Transverse colon (tissue), 4 donors: ENCODE data around the gene OR4C45. TPM values are rescaled to one million over a fixed set of nuclear protein-coding genes. Genes with fewer than 3 reads are reported as not detected.
"Not testable (repeated sequence)": the region's sequence is repeated elsewhere in the genome, so short reads cannot be mapped to it uniquely, and the experiment has no call there.

Experiments
- DNase-seq: peaks from one replicate; pipeline ENCODE4 v3.0.0-alpha.2; 2019
- H3K27ac ChIP-seq, 4 donors: fragments of 200-600 bp; sonication (generic); 2 replicates each; pipeline ENCODE4 v1.5.1; 2016 to 2018; ENCODE audit warnings: inconsistent platforms in 4 of 4
- H3K27me3 ChIP-seq: fragments of 200-600 bp; sonication (generic); 2 replicates; pipeline ENCODE4 v1.5.1; 2017; ENCODE audit warnings: inconsistent platforms
- H3K36me3 ChIP-seq, 4 donors: fragments of 200-600 bp; sonication (generic); 2 replicates each; pipeline ENCODE4 v1.5.1; 2017 to 2019; ENCODE audit warnings: inconsistent platforms in 4 of 4
- H3K4me1 ChIP-seq, 4 donors: fragments of 200-600 bp; sonication (generic); 2 replicates each; pipeline ENCODE4 v1.5.1; 2017 to 2020; ENCODE audit warnings: inconsistent platforms in 4 of 4
- H3K4me3 ChIP-seq, 4 donors: fragments of 200-600 bp; sonication (generic); 1 replicate in 1 of 4; 2 replicates in 3 of 4; pipeline versions ENCODE4 v1.5.1 to v1.6.1; 2017 to 2019; ENCODE audit warnings: inconsistent platforms in 4 of 4
- H3K9me3 ChIP-seq, 2 donors: fragments of 200-600 bp; sonication (generic); 2 replicates each; pipeline ENCODE4 v1.5.1; 2017 to 2019; ENCODE audit warnings: inconsistent platforms in 2 of 2
- EP300 ChIP-seq: sonication (generic); formaldehyde crosslinking; IDR thresholded peaks from one replicate; pipeline ENCODE4 v1.6.1; 2017; ENCODE audit warnings: antibody characterized with exemption, low read depth
- POLR2A ChIP-seq: fragments of 450-650 bp; IDR thresholded peaks from one replicate; pipeline ENCODE4 v1.6.1; 2016; ENCODE audit warnings: antibody characterized with exemption, mild to moderate bottlenecking, moderate library complexity
- POLR2AphosphoS5 ChIP-seq, 3 donors: sonication (generic); formaldehyde crosslinking; IDR thresholded peaks; one replicate each; pipeline ENCODE4 v1.6.1; 2016; ENCODE audit warnings: antibody characterized with exemption in 3 of 3
- WGBS, 2 donors: methylation state at CpG; one replicate each; pipeline ENCODE4 v1.1.5; 2018; ENCODE audit warnings: low coverage in 1 of 2; 5-methylcytosine and 5-hydroxymethylcytosine counted together
- in situ Hi-C, 4 donors: fragments of 200-750 bp; cut with MboI; loops; one replicate each; pipeline versions ENCODE4 v1.15.0 to v1.15.1; 2017; ENCODE audit warnings: low sequenced_read_pairs in 3 of 4, low pct_ligation_motif_present in 1 of 4, low pct_unique_long_range_greater_than_20kb in 1 of 4
- intact Hi-C: fragments of 100-400 bp; cut with DNase I; formaldehyde crosslinking; loops from one replicate; pipeline ENCODE4 v1.15.1; 2023; ENCODE audit warnings: low total_unique reads
- total RNA-seq, 4 donors: library from RNA; depleted of rRNA; stranded (reverse); fragments of >200 nt; gene quantifications; one replicate each; pipeline ENCODE4 v1.1.0, GENCODE V29; 2016
- TF ChIP-seq, protein P1 (sequence below), 5 experiments: fragments of 200-600 bp in 3 of 5; fragments of 450-650 bp in 2 of 5; sonication (generic) in 3 of 5; IDR thresholded peaks; 1 replicate in 2 of 5; 2 replicates in 3 of 5; pipeline ENCODE4 v1.5.1; 2016 to 2017; ENCODE audit warnings: antibody characterized with exemption in 5 of 5, inconsistent platforms in 3 of 5, mild to moderate bottlenecking in 2 of 5, moderate library complexity in 1 of 5

Gene OR4C45
- total RNA-seq, 4 donors from 2014 or later, result not detected

GRCh38 chr11:50077526-50077925 is 44.9 kb downstream of the OR4C45 start:
- 57 to 81% methylated on average over 2 to 5 of the region's 5 CpGs for WGBS, 2 donors
- Histone ChIP-seq H3K9me3 (peaks cover 0 to 13% of the 10 kb centered on the region in 2 donors), H3K36me3 (no peaks in the 10 kb centered on the region), H3K4me3 (no peak overlapping the region), H3K27ac (no peak overlapping the region), H3K4me1 (no peaks in the 10 kb centered on the region), H3K27me3 (no peaks in the 10 kb centered on the region)
- intact Hi-C loops (no loop called here), in situ Hi-C loops (loop anchor here in 2 of 4 donors (25.0 kb wide), 1 partner anchor 260 kb away; no protein-coding TSS in a partner anchor)
- no peak for DNase-seq
- no peak for TF ChIP-seq EP300
- no peak for TF ChIP-seq POLR2AphosphoS5 (IDR thresholded peaks at IDR 0.05)
- no peak for TF ChIP-seq POLR2A
- TF ChIP-seq, protein P1, sequence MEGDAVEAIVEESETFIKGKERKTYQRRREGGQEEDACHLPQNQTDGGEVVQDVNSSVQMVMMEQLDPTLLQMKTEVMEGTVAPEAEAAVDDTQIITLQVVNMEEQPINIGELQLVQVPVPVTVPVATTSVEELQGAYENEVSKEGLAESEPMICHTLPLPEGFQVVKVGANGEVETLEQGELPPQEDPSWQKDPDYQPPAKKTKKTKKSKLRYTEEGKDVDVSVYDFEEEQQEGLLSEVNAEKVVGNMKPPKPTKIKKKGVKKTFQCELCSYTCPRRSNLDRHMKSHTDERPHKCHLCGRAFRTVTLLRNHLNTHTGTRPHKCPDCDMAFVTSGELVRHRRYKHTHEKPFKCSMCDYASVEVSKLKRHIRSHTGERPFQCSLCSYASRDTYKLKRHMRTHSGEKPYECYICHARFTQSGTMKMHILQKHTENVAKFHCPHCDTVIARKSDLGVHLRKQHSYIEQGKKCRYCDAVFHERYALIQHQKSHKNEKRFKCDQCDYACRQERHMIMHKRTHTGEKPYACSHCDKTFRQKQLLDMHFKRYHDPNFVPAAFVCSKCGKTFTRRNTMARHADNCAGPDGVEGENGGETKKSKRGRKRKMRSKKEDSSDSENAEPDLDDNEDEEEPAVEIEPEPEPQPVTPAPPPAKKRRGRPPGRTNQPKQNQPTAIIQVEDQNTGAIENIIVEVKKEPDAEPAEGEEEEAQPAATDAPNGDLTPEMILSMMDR (IDR thresholded peaks at IDR 0.05), result no peak

- H3K4me3 ChIP-seq, result no peak overlapping the region
- no peaks in the 10 kb centered on the region for H3K36me3 ChIP-seq
- no peaks in the 10 kb centered on the region for H3K27me3 ChIP-seq
- no peak overlapping the region for H3K27ac ChIP-seq
- no peaks in the 10 kb centered on the region for H3K4me1 ChIP-seq
- H3K9me3 ChIP-seq, result peaks cover 0 to 13% of the 10 kb centered on the region in 2 donors
- intact Hi-C loops, result no loop called here
- in situ Hi-C loops, result loop anchor here in 2 of 4 donors (25.0 kb wide), 1 partner anchor 259 kb away; no protein-coding TSS in a partner anchor
- 60 to 68% methylated on average over 1 of the region's 1 CpG for WGBS, 2 donors
- TF ChIP-seq POLR2A (no peak), EP300 (no peak), POLR2AphosphoS5 (IDR thresholded peaks at IDR 0.05) (no peak)
- TF ChIP-seq, protein P1 (IDR thresholded peaks at IDR 0.05), result no peak
- DNase-seq, result no peak
These were observed 45.3 kb downstream of the OR4C45 start for GRCh38 chr11:50078001-50078400.

DNA sequence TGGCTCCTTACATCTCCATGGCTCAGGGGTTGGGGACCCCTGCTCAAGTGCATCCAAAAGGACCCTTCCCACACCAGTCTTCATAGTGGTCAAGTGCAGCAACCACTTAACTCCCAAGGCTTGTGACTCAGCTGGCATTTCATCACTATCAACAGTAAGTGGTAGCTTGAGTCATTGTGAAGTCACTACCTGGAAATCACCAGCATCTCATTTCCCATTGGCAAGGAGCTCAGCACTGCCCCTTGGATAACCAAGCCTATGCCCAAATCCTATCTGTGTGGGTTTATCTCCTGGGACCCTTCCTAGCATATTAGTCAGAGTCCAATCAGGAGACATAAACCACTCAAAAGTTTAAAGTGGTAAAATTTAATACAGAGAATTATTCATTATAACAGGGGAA is 46.3 kb downstream of the OR4C45 start:
- H3K27me3 ChIP-seq, H3K4me3 ChIP-seq, H3K4me1 ChIP-seq, intact Hi-C loops, H3K27ac ChIP-seq, H3K36me3 ChIP-seq, DNase-seq, H3K9me3 ChIP-seq: not testable (repeated sequence)
- in situ Hi-C loops, result loop anchor here in 2 of 4 donors (25.0 kb wide), 1 partner anchor 258 kb away; no protein-coding TSS in a partner anchor

DNA sequence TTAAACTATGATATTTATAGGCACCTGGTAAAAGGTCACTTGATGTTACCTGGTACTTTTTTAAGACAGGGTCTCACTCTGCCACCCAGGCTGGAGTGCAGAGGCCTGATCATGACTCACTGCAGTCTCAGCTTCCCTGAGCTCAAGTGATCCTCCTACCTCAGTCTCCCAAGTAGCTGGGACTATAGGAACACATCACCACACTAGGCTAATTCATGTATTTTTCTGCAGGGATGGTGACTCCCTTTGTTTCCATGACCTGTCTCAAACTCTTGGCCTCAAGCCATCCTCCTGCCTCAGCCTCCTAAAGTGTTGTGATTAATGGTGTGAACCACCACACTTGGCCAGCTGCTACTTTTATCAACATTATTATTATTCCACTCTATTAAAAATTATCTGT is 47.6 kb downstream of the OR4C45 start:
- Histone ChIP-seq H3K27ac (no peak overlapping the region), H3K4me3 (no peak overlapping the region), H3K4me1 (no peaks in the 10 kb centered on the region), H3K36me3 (no peaks in the 10 kb centered on the region), H3K27me3 (no peaks in the 10 kb centered on the region), H3K9me3 (peaks cover 0 to 7% of the 10 kb centered on the region in 2 donors)
- in situ Hi-C loops (loop anchor here in 2 of 4 donors (25.0 kb wide), 1 partner anchor 257 kb away; no protein-coding TSS in a partner anchor), intact Hi-C loops (no loop called here)
- DNase-seq, result no peak
- no peak for TF ChIP-seq POLR2A
- no peak for TF ChIP-seq EP300
- TF ChIP-seq POLR2AphosphoS5 (IDR thresholded peaks at IDR 0.05), result no peak
- TF ChIP-seq, protein P1 (IDR thresholded peaks at IDR 0.05), result no peak

Other genes starting within 250 kb of the OR4C45 start
- gene OR4C13, start 80.5 kb upstream of the OR4C45 start, total RNA-seq, result not detected
- not detected for gene OR4C12, start 50.3 kb upstream of the OR4C45 start, total RNA-seq